Lung (tissue), 12 donors: ENCODE results near the gene CEND1. TPM values are rescaled to one million over a fixed set of nuclear protein-coding genes. Genes with fewer than 3 reads are reported as not detected.

ENCODE experiments used
- ATAC-seq: fragments of 200-7000 bp; cut with Tn5 transposase; one replicate; pipeline ENCODE4 v1.9.1; 2020; ENCODE audit warnings: moderate number of reproducible peaks; ENCODE audit not compliant: insufficient read depth, low FRiP score
- DNase-seq, 3 donors: peaks; one replicate each; pipeline ENCODE4 v3.0.0-alpha.2; 2013 to 2017
- H3K27ac ChIP-seq, 2 donors: one replicate each; pipeline ENCODE4 v1.5.1; 2013; ENCODE audit warnings: mild to moderate bottlenecking in 2 of 2, moderate library complexity in 2 of 2, control low read depth in 1 of 2, inconsistent platforms in 1 of 2, low read depth in 1 of 2, low read length in 1 of 2
- H3K27me3 ChIP-seq, 3 donors: one replicate each; pipeline ENCODE4 v1.5.1; 2013; ENCODE audit warnings: low read length in 2 of 3; ENCODE audit not compliant: control insufficient read depth in 3 of 3, insufficient read depth in 3 of 3
- H3K36me3 ChIP-seq, 4 donors: one replicate each; pipeline ENCODE4 v1.5.1; 2013; ENCODE audit warnings: low read length in 4 of 4, mild to moderate bottlenecking in 1 of 4, moderate library complexity in 1 of 4; ENCODE audit not compliant: control insufficient read depth in 4 of 4, insufficient read depth in 4 of 4
- H3K4me1 ChIP-seq, 5 donors: one replicate each; pipeline ENCODE4 v1.5.1; 2013; ENCODE audit warnings: low read length in 5 of 5, mild to moderate bottlenecking in 2 of 5, moderate library complexity in 1 of 5; ENCODE audit not compliant: control insufficient read depth in 5 of 5, insufficient read depth in 5 of 5
- H3K4me3 ChIP-seq: one replicate; pipeline ENCODE4 v1.5.1; 2013; ENCODE audit warnings: mild to moderate bottlenecking, control low read depth, moderate library complexity
- H3K9ac ChIP-seq, 2 donors: one replicate each; pipeline ENCODE4 v1.5.1; 2013; ENCODE audit warnings: low read length in 2 of 2, control low read depth in 1 of 2; ENCODE audit not compliant: insufficient read depth in 1 of 2
- H3K9me3 ChIP-seq, 4 donors: one replicate each; pipeline ENCODE4 v1.5.1; 2013; ENCODE audit warnings: low read length in 3 of 4, mild to moderate bottlenecking in 1 of 4, moderate library complexity in 1 of 4; ENCODE audit not compliant: control insufficient read depth in 4 of 4, insufficient read depth in 3 of 4
- CTCF ChIP-seq: IDR thresholded peaks from 2 replicates; pipeline ENCODE4 v1.5.1; 2012; ENCODE audit warnings: mild to moderate bottlenecking; ENCODE audit errors: control extremely low read depth, extremely low read depth
- WGBS, 2 donors: extraction: QIAGEN DNeasy Blood & Tissue Kit; methylation state at CpG; one replicate each; pipeline ENCODE4 v1.1.7; 2013; 5-methylcytosine and 5-hydroxymethylcytosine counted together
- polyA plus RNA-seq, 2 donors: library from polyadenylated mRNA; stranded (reverse); fragments of 200-250 nt; gene quantifications; one replicate each; pipeline ENCODE4 v1.2.1, GENCODE V29; 2013
- total RNA-seq, 2 donors: library from RNA; depleted of rRNA in 1 of 2; stranded (reverse); fragments of >200 nt in 1 of 2; gene quantifications; one replicate each; pipeline ENCODE4 v1.2.1, GENCODE V29; 2014 to 2021
- donor health status: control.
- donor health status: control.
- donor health status: Bipolar disorder and iron deficiency.
- donor health status: healthy.
- donor health status: DM: yes; HTN: yes; CAD: no.

CEND1 gene
- total and polyA plus RNA-seq, 4 donors, result 0.10 to 0.18 (median 0.14) TPM; not detected in 1

GRCh38 chr11:810040-810567 is 20.2 kb upstream of the CEND1 start:
- no peak for TF ChIP-seq CTCF
- Histone ChIP-seq H3K4me3 (peak overlapping the region; percentile 98), H3K36me3 (peaks cover 0 to 25% (median 14%) of the 10 kb centered on the region in 4 donors), H3K27me3 (no peaks in the 10 kb centered on the region), H3K9me3 (no peaks in the 10 kb centered on the region), H3K27ac (peak overlapping the region; percentile 94 to 97), H3K9ac (peak overlapping the region; percentile 61 to 86), H3K4me1 (peaks cover 5 to 23% (median 9%) of the 10 kb centered on the region in 5 donors)
- ATAC-seq (no peak), DNase-seq (no peak)
- WGBS, 2 donors, result 0% methylated on average over 45 to 55 of the region's 55 CpGs

GRCh38 chr11:809287-810039 is 19.6 kb upstream of the CEND1 start, which contains the start of gene RPLP2:
RPLP2 (plus strand) TSS chr11:809967; CDS start chr11:810235, 268 bp downstream.
- TF ChIP-seq CTCF, result no peak
- peaks cover 6 to 26% (median 11%) of the 10 kb centered on the region in 5 donors for H3K4me1 ChIP-seq
- ATAC-seq (peak; percentile 91), DNase-seq (peak; percentile 98 to 99 (median 99))
- WGBS, 2 donors, result 0% methylated on average over 57 to 81 of the region's 81 CpGs
- peak within 1 kb of the TSS; percentile 98 for H3K4me3 ChIP-seq
- peak within 1 kb of the TSS; percentile 94 to 97 for H3K27ac ChIP-seq
- peaks cover 0 to 25% (median 14%) of the 10 kb centered on the region in 4 donors for H3K36me3 ChIP-seq
- H3K9me3 ChIP-seq, result no peaks in the 10 kb centered on the region
- H3K9ac ChIP-seq, result peak within 1 kb of the TSS; percentile 79 to 86
- no peaks in the 10 kb centered on the region for H3K27me3 ChIP-seq

- WGBS, 2 donors, result 29 to 37% methylated on average over 31 to 36 of the region's 36 CpGs
- peak; percentile 67 for ATAC-seq
- Histone ChIP-seq H3K9ac (peak overlapping the region; percentile 79 to 86), H3K27me3 (no peaks in the 10 kb centered on the region), H3K9me3 (no peaks in the 10 kb centered on the region), H3K36me3 (peaks cover 0 to 24% (median 13%) of the 10 kb centered on the region in 4 donors), H3K4me3 (peak overlapping the region; percentile 66), H3K27ac (peak overlapping the region; percentile 94 to 97), H3K4me1 (peaks cover 6 to 34% (median 14%) of the 10 kb centered on the region in 5 donors)
- TF ChIP-seq CTCF, result no peak
- no peak for DNase-seq
Observed at GRCh38 chr11:808427-809286, 18.8 kb upstream of the CEND1 start.
